Esophagus muscularis mucosa (tissue), 4 donors: ENCODE measurements around the gene ENTPD3.

ENCODE experiments used
- CTCF ChIP-seq, 3 experiments: fragments of 200-600 bp in 2 of 3; fragments of 450-650 bp in 1 of 3; sonication (generic) in 2 of 3; IDR thresholded peaks; one replicate each; pipeline ENCODE4 v1.5.1; 2017 to 2019; ENCODE audit warnings: antibody characterized with exemption in 3 of 3, mild to moderate bottlenecking in 2 of 3, moderate library complexity in 1 of 3
- EP300 ChIP-seq: sonication (generic); formaldehyde crosslinking; IDR thresholded peaks from one replicate; pipeline ENCODE4 v1.6.1; 2017; ENCODE audit warnings: antibody characterized with exemption
- POLR2A ChIP-seq: fragments of 450-650 bp; IDR thresholded peaks from one replicate; pipeline ENCODE4 v1.6.1; 2017; ENCODE audit warnings: antibody characterized with exemption, moderate library complexity, mild to moderate bottlenecking, low read depth
- POLR2AphosphoS5 ChIP-seq, 2 donors: sonication (generic); formaldehyde crosslinking; IDR thresholded peaks; one replicate each; pipeline ENCODE4 v1.6.1; 2017; ENCODE audit warnings: antibody characterized with exemption in 2 of 2

GRCh38 chr3:40377822-40378221 is 9.2 kb upstream of the ENTPD3 start:
- TF ChIP-seq CTCF (IDR thresholded peaks at IDR 0.05) (no peak), POLR2A (no peak), POLR2AphosphoS5 (IDR thresholded peaks at IDR 0.05) (no peak), EP300 (no peak)
